LNCaP clone FGC (cell line): ENCODE results near the gene RAET1E.
"Not testable (repeated sequence)": the region's sequence is repeated elsewhere in the genome, so short reads cannot be mapped to it uniquely, and the experiment has no call there.

Experiments used
- DNase-seq: peaks from one replicate; pipeline ENCODE4 v3.0.0-alpha.2; 2011; ENCODE audit warnings: low read depth
- H3K4me3 ChIP-seq: 2 replicates; pipeline ENCODE4 v1.5.1; 2011; ENCODE audit warnings: mild to moderate bottlenecking, low read depth, low read length, control low read depth
- CTCF ChIP-seq: IDR thresholded peaks from 2 replicates; pipeline ENCODE4 v1.5.1; 2012; ENCODE audit warnings: mild to moderate bottlenecking; ENCODE audit not compliant: control insufficient read depth, insufficient read depth; ENCODE audit errors: extremely low read depth

RAET1E gene

GRCh38 chr6:149939909-149940671 is 42.2 kb upstream of the RAET1E start:
- TF ChIP-seq CTCF, result no peak
- no peak overlapping the region for H3K4me3 ChIP-seq
- no peak for DNase-seq

GRCh38 chr6:149939356-149939648 is 41.4 kb upstream of the RAET1E start:
- H3K4me3 ChIP-seq, result no peak overlapping the region
- TF ChIP-seq CTCF, result no peak
- DNase-seq, result no peak

GRCh38 chr6:149938571-149939355 is 40.9 kb upstream of the RAET1E start:
- no peak for DNase-seq
- no peak for TF ChIP-seq CTCF
- peak overlapping the region; percentile 41 for H3K4me3 ChIP-seq

- peak overlapping the region; percentile 41 for H3K4me3 ChIP-seq
- not testable (repeated sequence) for DNase-seq
Measured at GRCh38 chr6:149938013-149938570, 40.2 kb upstream of the RAET1E start.

- no peak overlapping the region for H3K4me3 ChIP-seq
- no peak for TF ChIP-seq CTCF
- no peak for DNase-seq
Measured at GRCh38 chr6:149936743-149937142, 38.8 kb upstream of the RAET1E start.

GRCh38 chr6:149935668-149936067 is 37.8 kb upstream of the RAET1E start:
- no peak for TF ChIP-seq CTCF
- DNase-seq, result no peak
- H3K4me3 ChIP-seq, result no peak overlapping the region

GRCh38 chr6:149935246-149935645 is 37.3 kb upstream of the RAET1E start:
- TF ChIP-seq CTCF, result no peak
- DNase-seq, result no peak
- no peak overlapping the region for H3K4me3 ChIP-seq
